GM20000 (cell line): ENCODE measurements around the gene PLPP4.

Experiments used
- DNase-seq: peaks from one replicate; pipeline ENCODE4 v3.0.0; 2012; ENCODE audit warnings: low spot score
- CTCF ChIP-seq: IDR thresholded peaks from 2 replicates; pipeline ENCODE4 v1.5.1; 2012; ENCODE audit warnings: mild to moderate bottlenecking, control low read depth; ENCODE audit errors: extremely low read depth, missing control alignments

Gene PLPP4

GRCh38 chr10:120538091-120538490 is 81.1 kb downstream of the PLPP4 start:
- no peak for DNase-seq
- TF ChIP-seq CTCF: no peak

GRCh38 chr10:120539076-120539475 is 82.0 kb downstream of the PLPP4 start:
- DNase-seq: no peak
- no peak for TF ChIP-seq CTCF

- no peak for DNase-seq
- no peak for TF ChIP-seq CTCF
Measured at GRCh38 chr10:120540486-120540885, 83.5 kb downstream of the PLPP4 start.

- no peak for DNase-seq
- no peak for TF ChIP-seq CTCF
Measured at GRCh38 chr10:120541984-120542383, 85.0 kb downstream of the PLPP4 start.

GRCh38 chr10:120542591-120542990 is 85.6 kb downstream of the PLPP4 start:
- TF ChIP-seq CTCF: no peak
- DNase-seq: no peak

GRCh38 chr10:120543291-120543690 is 86.3 kb downstream of the PLPP4 start:
- no peak for DNase-seq
- no peak for TF ChIP-seq CTCF

- no peak for TF ChIP-seq CTCF
Measured at GRCh38 chr10:120548210-120548609, 91.2 kb downstream of the PLPP4 start.

More at GRCh38 chr10:120548210-120548609, 91.2 kb downstream of the PLPP4 start:
- DNase-seq: no peak
